Measurements from ENCODE around the gene NCAPH2.

NCAPH2 gene

GRCh38 chr22:50568626-50569025 lies 60.6 kb downstream of the NCAPH2 start:
- Mint-ChIP-seq H3K36me3 (ENCODE audit: low read depth) (peaks cover 26% of the 10 kb centered on the region), H3K4me1 (ENCODE audit: low read depth) (peaks cover under 1% of the 10 kb centered on the region), H3K27ac (no peak overlapping the region), H3K4me3 (no peak overlapping the region), H3K9me3 (no peaks in the 10 kb centered on the region), H3K27me3 (no peaks in the 10 kb centered on the region)

GRCh38 chr22:50569041-50569459 lies 61.0 kb downstream of the NCAPH2 start:
- Mint-ChIP-seq H3K27ac (no peak overlapping the region), H3K27me3 (no peaks in the 10 kb centered on the region), H3K4me3 (no peak overlapping the region), H3K4me1 (ENCODE audit: low read depth) (no peaks in the 10 kb centered on the region), H3K36me3 (ENCODE audit: low read depth) (peaks cover 26% of the 10 kb centered on the region), H3K9me3 (no peaks in the 10 kb centered on the region)

GRCh38 chr22:50569896-50570535 lies 62.0 kb downstream of the NCAPH2 start:
- H3K4me3 Mint-ChIP-seq, result no peak overlapping the region
- peaks cover 26% of the 10 kb centered on the region for H3K36me3 Mint-ChIP-seq (ENCODE audit: low read depth)
- H3K4me1 Mint-ChIP-seq (ENCODE audit: low read depth), result no peaks in the 10 kb centered on the region
- H3K27ac Mint-ChIP-seq, result no peak overlapping the region
- no peaks in the 10 kb centered on the region for H3K9me3 Mint-ChIP-seq
- no peaks in the 10 kb centered on the region for H3K27me3 Mint-ChIP-seq

GRCh38 chr22:50570861-50571260 lies 62.8 kb downstream of the NCAPH2 start:
- Mint-ChIP-seq H3K9me3 (no peaks in the 10 kb centered on the region), H3K4me3 (no peak overlapping the region), H3K36me3 (ENCODE audit: low read depth) (peaks cover 26% of the 10 kb centered on the region), H3K4me1 (ENCODE audit: low read depth) (no peaks in the 10 kb centered on the region), H3K27ac (no peak overlapping the region), H3K27me3 (no peaks in the 10 kb centered on the region)

GRCh38 chr22:50571264-50572175 lies 63.5 kb downstream of the NCAPH2 start:
- H3K36me3 Mint-ChIP-seq (ENCODE audit: low read depth), result peaks cover 29% of the 10 kb centered on the region
- H3K27me3 Mint-ChIP-seq, result no peaks in the 10 kb centered on the region
- no peak overlapping the region for H3K4me3 Mint-ChIP-seq
- no peaks in the 10 kb centered on the region for H3K9me3 Mint-ChIP-seq
- H3K27ac Mint-ChIP-seq, result no peak overlapping the region
- no peaks in the 10 kb centered on the region for H3K4me1 Mint-ChIP-seq (ENCODE audit: low read depth)

GRCh38 chr22:50572965-50573364 lies 64.9 kb downstream of the NCAPH2 start:
- H3K27ac Mint-ChIP-seq, result no peak overlapping the region
- no peaks in the 10 kb centered on the region for H3K27me3 Mint-ChIP-seq
- peaks cover 5% of the 10 kb centered on the region for H3K4me1 Mint-ChIP-seq (ENCODE audit: low read depth)
- peaks cover 29% of the 10 kb centered on the region for H3K36me3 Mint-ChIP-seq (ENCODE audit: low read depth)
- no peak overlapping the region for H3K4me3 Mint-ChIP-seq
- H3K9me3 Mint-ChIP-seq, result no peaks in the 10 kb centered on the region

GRCh38 chr22:50573491-50574382 lies 65.7 kb downstream of the NCAPH2 start:
- H3K27me3 Mint-ChIP-seq, result no peaks in the 10 kb centered on the region
- H3K9me3 Mint-ChIP-seq, result no peaks in the 10 kb centered on the region
- no peak overlapping the region for H3K27ac Mint-ChIP-seq
- H3K36me3 Mint-ChIP-seq (ENCODE audit: low read depth), result peaks cover 28% of the 10 kb centered on the region
- peaks cover 5% of the 10 kb centered on the region for H3K4me1 Mint-ChIP-seq (ENCODE audit: low read depth)
- H3K4me3 Mint-ChIP-seq, result no peak overlapping the region

- Mint-ChIP-seq H3K36me3 (ENCODE audit: low read depth) (peaks cover 25% of the 10 kb centered on the region), H3K27me3 (no peaks in the 10 kb centered on the region), H3K4me3 (no peak overlapping the region)
Measured at GRCh38 chr22:50574383-50574755, 66.3 kb downstream of the NCAPH2 start.

More at GRCh38 chr22:50574383-50574755, 66.3 kb downstream of the NCAPH2 start:
- H3K4me1 Mint-ChIP-seq (ENCODE audit: low read depth), result peaks cover 5% of the 10 kb centered on the region
- no peak overlapping the region for H3K27ac Mint-ChIP-seq
- no peaks in the 10 kb centered on the region for H3K9me3 Mint-ChIP-seq

All from stimulated activated naive CD8-positive, alpha-beta T cell treated with anti-CD3 and anti-CD28 coated beads, Interleukin-15, Interleukin-2, amounts not matched to agents 100 ng/mL and 50 ng/mL, for 24 hours (primary cell).